Activated naive CD8-positive, alpha-beta T cell treated with anti-CD3 and anti-CD28 coated beads, Interleukin-2, amount 10 ng/mL, durations not matched to agents 7 days and 5 days (primary cell): ENCODE data around the gene AHDC1. TPM values are rescaled to one million over a fixed set of nuclear protein-coding genes. Genes with fewer than 3 reads are reported as not detected.
"Not testable (repeated sequence)": the region's sequence is repeated elsewhere in the genome, so short reads cannot be mapped to it uniquely, and the experiment has no call there.

ENCODE experiments used
- ATAC-seq: fragments of 150-1000 bp; cut with Tn5 transposase; one replicate; pipeline ENCODE4 v1.10.0; 2021; ENCODE audit warnings: low read depth, moderate library complexity
- POLR2A ChIA-PET: fragments of 350-600 bp; sonication (Branson Sonifier 250); formaldehyde crosslinking; loops from one replicate; lab custom pipeline; 2021; ENCODE audit warnings: antibody characterized with exemption; lab: Charles Lee
- DNase-seq: peaks from one replicate; pipeline ENCODE4 v3.0.0; 2021
- H3K27ac Mint-ChIP-seq: one replicate; pipeline ENCODE4 v1.8.0; 2022; ENCODE audit warnings: mild to moderate bottlenecking, mixed read lengths
- H3K27me3 Mint-ChIP-seq: one replicate; pipeline ENCODE4 v1.8.0; 2022; ENCODE audit warnings: mild to moderate bottlenecking, moderate library complexity, mixed read lengths
- H3K36me3 Mint-ChIP-seq: one replicate; pipeline ENCODE4 v1.8.0; 2021; ENCODE audit warnings: mild to moderate bottlenecking, mixed read lengths
- H3K4me1 Mint-ChIP-seq: one replicate; pipeline ENCODE4 v1.8.0; 2021; ENCODE audit warnings: mixed read lengths
- H3K4me3 Mint-ChIP-seq: one replicate; pipeline ENCODE4 v1.8.0; 2022; ENCODE audit warnings: mild to moderate bottlenecking, moderate library complexity, mixed read lengths
- H3K9me3 Mint-ChIP-seq: one replicate; pipeline ENCODE4 v1.8.0; 2021; ENCODE audit warnings: mixed read lengths
- total RNA-seq, 2 experiments: library from RNA; stranded (reverse); gene quantifications; one replicate each; pipeline ENCODE4 v1.2.3, GENCODE V29; 2021

Gene AHDC1
- total RNA-seq, 2 experiments from 2014 or later, result 21.6 to 22.2 TPM

- Mint-ChIP-seq H3K4me1 (peaks cover 2% of the 10 kb centered on the region), H3K36me3 (no peaks in the 10 kb centered on the region), H3K4me3 (no peak overlapping the region), H3K27ac (no peak overlapping the region), H3K27me3 (no peaks in the 10 kb centered on the region), H3K9me3 (no peaks in the 10 kb centered on the region)
- ATAC-seq (no peak), DNase-seq (no peak)
- POLR2A ChIA-PET, result interaction anchor here (0.6 to 0.7 kb wide), 2 partner anchors 21 to 97 kb away, joined by 3 read pairs; no protein-coding TSS in a partner anchor
Measured at GRCh38 chr1:27509127-27510080, 94.5 kb downstream of the AHDC1 start.

GRCh38 chr1:27507960-27508665 lies 95.8 kb downstream of the AHDC1 start:
- DNase-seq (no peak), ATAC-seq (no peak)
- Mint-ChIP-seq H3K9me3 (no peaks in the 10 kb centered on the region), H3K4me3 (no peak overlapping the region), H3K36me3 (no peaks in the 10 kb centered on the region), H3K4me1 (peaks cover 2% of the 10 kb centered on the region), H3K27ac (no peak overlapping the region), H3K27me3 (peaks cover 2% of the 10 kb centered on the region)
- POLR2A ChIA-PET, result interaction anchor here (0.6 to 0.7 kb wide), 3 partner anchors 20 to 562 kb away, joined by 3 read pairs; no protein-coding TSS in a partner anchor

- POLR2A ChIA-PET, result no interaction called here
Measured at GRCh38 chr1:27506703-27507102, 97.2 kb downstream of the AHDC1 start.

GRCh38 chr1:27505420-27505680 lies 98.6 kb downstream of the AHDC1 start:
- POLR2A ChIA-PET, result no interaction called here

More at GRCh38 chr1:27506703-27507102, 97.2 kb downstream of the AHDC1 start:
- H3K36me3 Mint-ChIP-seq, result no peaks in the 10 kb centered on the region
- peaks cover 2% of the 10 kb centered on the region for H3K27me3 Mint-ChIP-seq
- no peak for DNase-seq
- H3K4me3 Mint-ChIP-seq, result no peak overlapping the region
- H3K4me1 Mint-ChIP-seq, result peaks cover 2% of the 10 kb centered on the region
- H3K9me3 Mint-ChIP-seq, result no peaks in the 10 kb centered on the region
- H3K27ac Mint-ChIP-seq, result no peak overlapping the region
- no peak for ATAC-seq

GRCh38 chr1:27504588-27505419 lies 99.1 kb downstream of the AHDC1 start:
- Mint-ChIP-seq H3K4me3 (no peak overlapping the region), H3K27ac (no peak overlapping the region), H3K36me3 (no peaks in the 10 kb centered on the region), H3K27me3 (peaks cover 2% of the 10 kb centered on the region), H3K9me3 (no peaks in the 10 kb centered on the region), H3K4me1 (peaks cover 2% of the 10 kb centered on the region)
- POLR2A ChIA-PET, result no interaction called here
- ATAC-seq (no peak), DNase-seq (no peak)

More at GRCh38 chr1:27505420-27505680, 98.6 kb downstream of the AHDC1 start:
- Mint-ChIP-seq H3K4me1 (peaks cover 2% of the 10 kb centered on the region), H3K4me3 (no peak overlapping the region), H3K9me3 (no peaks in the 10 kb centered on the region), H3K27ac (no peak overlapping the region), H3K36me3 (no peaks in the 10 kb centered on the region), H3K27me3 (peaks cover 2% of the 10 kb centered on the region)
- no peak for DNase-seq
- no peak for ATAC-seq

GRCh38 chr1:27503844-27504587 lies 99.9 kb downstream of the AHDC1 start:
- H3K4me1 Mint-ChIP-seq, result peaks cover 2% of the 10 kb centered on the region
- POLR2A ChIA-PET, result interaction anchor here (0.7 kb wide), 1 partner anchor 16 kb away, joined by 4 read pairs; no protein-coding TSS in a partner anchor
- H3K4me3 Mint-ChIP-seq, result no peak overlapping the region
- H3K27me3 Mint-ChIP-seq, result peaks cover 5% of the 10 kb centered on the region
- H3K9me3 Mint-ChIP-seq, result no peaks in the 10 kb centered on the region
- H3K36me3 Mint-ChIP-seq, result no peaks in the 10 kb centered on the region
- no peak for ATAC-seq
- H3K27ac Mint-ChIP-seq, result no peak overlapping the region
- no peak for DNase-seq

GRCh38 chr1:27503033-27503432 lies 100.9 kb downstream of the AHDC1 start:
- H3K4me1 Mint-ChIP-seq, result peaks cover 2% of the 10 kb centered on the region

GRCh38 chr1:27501159-27501558 lies 102.8 kb downstream of the AHDC1 start:
- POLR2A ChIA-PET, result interaction anchor here (1.1 kb wide), 1 partner anchor 11 kb away, joined by 3 read pairs; the partner anchor contains the start of gene WASF2
- not testable (repeated sequence) for H3K36me3 Mint-ChIP-seq, H3K4me1 Mint-ChIP-seq, H3K27me3 Mint-ChIP-seq, H3K4me3 Mint-ChIP-seq, DNase-seq, H3K9me3 Mint-ChIP-seq, H3K27ac Mint-ChIP-seq, ATAC-seq

More at GRCh38 chr1:27503033-27503432, 100.9 kb downstream of the AHDC1 start:
- Mint-ChIP-seq H3K4me3 (no peak overlapping the region), H3K27me3 (peaks cover 6% of the 10 kb centered on the region), H3K36me3 (no peaks in the 10 kb centered on the region), H3K9me3 (no peaks in the 10 kb centered on the region), H3K27ac (no peak overlapping the region)
- ATAC-seq, result no peak
- POLR2A ChIA-PET, result interaction anchor here (0.7 kb wide), 1 partner anchor 17 kb away, joined by 4 read pairs; no protein-coding TSS in a partner anchor
- no peak for DNase-seq

GRCh38 chr1:27499142-27499541 lies 104.8 kb downstream of the AHDC1 start:
- H3K9me3 Mint-ChIP-seq, result no peaks in the 10 kb centered on the region
- ATAC-seq (no peak), DNase-seq (no peak)
- no peak overlapping the region for H3K4me3 Mint-ChIP-seq
- no peaks in the 10 kb centered on the region for H3K4me1 Mint-ChIP-seq
- peaks cover 9% of the 10 kb centered on the region for H3K27me3 Mint-ChIP-seq
- POLR2A ChIA-PET, result interaction anchor here (1.0 kb wide), 1 partner anchor 9 kb away, joined by 5 read pairs; the partner anchor contains the start of gene WASF2
- H3K36me3 Mint-ChIP-seq, result no peaks in the 10 kb centered on the region
- no peak overlapping the region for H3K27ac Mint-ChIP-seq

- POLR2A ChIA-PET, result interaction anchor here (1.0 to 1.8 kb wide), 2 partner anchors 25 to 29 kb away, joined by 4 read pairs; no protein-coding TSS in a partner anchor
- Mint-ChIP-seq H3K27ac (no peak overlapping the region), H3K4me3 (no peak overlapping the region)
Measured at GRCh38 chr1:27496604-27497155, 107.3 kb downstream of the AHDC1 start.

GRCh38 chr1:27492796-27493195 lies 111.1 kb downstream of the AHDC1 start:
- POLR2A ChIA-PET, result no interaction called here
- peaks cover 17% of the 10 kb centered on the region for H3K4me1 Mint-ChIP-seq

More at GRCh38 chr1:27496604-27497155, 107.3 kb downstream of the AHDC1 start:
- H3K36me3 Mint-ChIP-seq, result no peaks in the 10 kb centered on the region
- peaks cover 3% of the 10 kb centered on the region for H3K4me1 Mint-ChIP-seq
- ATAC-seq (no peak), DNase-seq (no peak)
- peaks cover 7% of the 10 kb centered on the region for H3K27me3 Mint-ChIP-seq
- H3K9me3 Mint-ChIP-seq, result no peaks in the 10 kb centered on the region

More at GRCh38 chr1:27492796-27493195, 111.1 kb downstream of the AHDC1 start:
- Mint-ChIP-seq H3K27me3 (peaks cover 3% of the 10 kb centered on the region), H3K4me3 (no peak overlapping the region), H3K9me3 (no peaks in the 10 kb centered on the region), H3K27ac (peak overlapping the region; percentile 54), H3K36me3 (peaks cover 3% of the 10 kb centered on the region)
- DNase-seq (no peak), ATAC-seq (no peak)
